GM19193 (cell line): Measurements from ENCODE around the gene CETN1.

Experiments used
- POLR2A ChIP-seq: IDR thresholded peaks from 4 replicates; pipeline ENCODE4 v1.6.1; 2011; ENCODE audit not compliant: insufficient read depth, insufficient read length; ENCODE audit errors: extremely low read depth

Gene CETN1

DNA sequence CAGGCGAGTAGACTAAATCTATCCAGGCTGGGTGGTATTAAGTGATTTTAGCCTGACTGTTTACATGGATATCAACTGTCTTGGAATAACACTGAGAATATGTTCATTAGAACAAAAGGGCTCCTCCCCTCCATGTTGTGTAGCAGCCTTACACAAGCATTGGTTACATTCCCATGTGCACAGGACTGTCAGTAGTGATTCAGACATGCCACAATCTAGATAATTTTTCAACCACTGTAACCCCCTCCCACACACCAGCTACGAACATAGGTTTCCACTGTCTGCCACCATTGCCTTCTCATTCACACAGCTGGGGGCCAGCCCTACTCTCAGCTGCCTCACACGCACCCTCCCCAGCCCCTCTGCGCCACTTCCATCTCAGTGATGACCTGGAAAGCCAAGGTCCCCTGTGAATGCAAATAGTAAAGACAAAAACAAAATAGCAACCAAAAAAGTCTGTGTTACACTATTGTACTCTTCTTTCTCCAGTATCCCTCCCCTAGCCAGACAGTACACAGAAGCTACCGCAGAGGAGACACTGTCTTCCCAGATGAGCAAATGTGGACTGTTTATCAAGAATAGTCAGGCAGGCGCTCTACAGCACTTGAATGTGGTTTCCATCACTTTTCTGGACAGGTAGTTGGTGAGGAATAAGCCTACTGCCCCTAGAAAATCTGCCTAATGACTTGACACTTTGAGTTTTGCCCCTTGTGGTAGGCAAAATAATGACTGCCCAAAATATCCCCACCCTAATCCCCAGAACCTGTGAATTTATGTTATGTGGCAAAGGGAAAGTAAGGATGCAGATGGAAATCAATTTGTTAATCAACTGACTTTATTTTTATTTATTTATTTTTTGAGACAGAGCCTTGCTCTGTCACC, 49.3 kb downstream of the CETN1 start:
- no peak for TF ChIP-seq POLR2A

GRCh38 chr18:631560-631959, 51.4 kb downstream of the CETN1 start:
- TF ChIP-seq POLR2A = no peak
